Measurements from ENCODE around the gene GOLGA8B. TPM values are rescaled to one million over a fixed set of nuclear protein-coding genes. Genes with fewer than 3 reads are reported as not detected.
"Not testable (repeated sequence)": the region's sequence is repeated elsewhere in the genome, so short reads cannot be mapped to it uniquely, and the experiment has no call there.

The GOLGA8B gene
- total and polyA plus RNA-seq, 2 experiments from 2014 or later, result 38.7 to 45.8 TPM

- WGBS (ENCODE audit: low lambda C conversion rate, missing lambda C conversion rate), result 94% methylated on average over 1 of the region's 4 CpGs
- not testable (repeated sequence) for H2AFZ ChIP-seq; H3K27me3 ChIP-seq; H3K4me1 ChIP-seq (ENCODE audit: insufficient read depth); DNase-seq (ENCODE audit: low spot score); H3K79me2 ChIP-seq; H3K4me3 ChIP-seq; H3K4me2 ChIP-seq; H3K27ac ChIP-seq; H3K36me3 ChIP-seq (replicated peaks; ENCODE audit: insufficient read depth, low read depth); H3K9me2 ChIP-seq (replicated peaks; ENCODE audit: insufficient read depth); H4K20me1 ChIP-seq (ENCODE audit: insufficient read depth, poor library complexity, severe bottlenecking); H3K9me3 ChIP-seq (ENCODE audit: low read depth)
Observed at GRCh38 chr15:34549381-34549809, 34.1 kb downstream of the GOLGA8B start.

- H2AFZ ChIP-seq; H3K9me2 ChIP-seq (replicated peaks; ENCODE audit: insufficient read depth); H3K9me3 ChIP-seq (ENCODE audit: low read depth); DNase-seq (ENCODE audit: low spot score); H3K4me1 ChIP-seq (ENCODE audit: insufficient read depth); H4K20me1 ChIP-seq (ENCODE audit: insufficient read depth, poor library complexity, severe bottlenecking); H3K36me3 ChIP-seq (replicated peaks; ENCODE audit: insufficient read depth, low read depth); H3K79me2 ChIP-seq; H3K27ac ChIP-seq; H3K4me2 ChIP-seq; H3K27me3 ChIP-seq; H3K4me3 ChIP-seq: not testable (repeated sequence)
- 100% methylated on average over 2 of the region's 7 CpGs for WGBS (ENCODE audit: low lambda C conversion rate, missing lambda C conversion rate)
Observed at GRCh38 chr15:34543860-34544649, 39.4 kb downstream of the GOLGA8B start.

- H4K20me1 ChIP-seq (ENCODE audit: insufficient read depth, poor library complexity, severe bottlenecking); H3K9me2 ChIP-seq (replicated peaks; ENCODE audit: insufficient read depth); H3K4me3 ChIP-seq; H3K9me3 ChIP-seq (ENCODE audit: low read depth); H3K27me3 ChIP-seq; H3K27ac ChIP-seq; DNase-seq (ENCODE audit: low spot score); H2AFZ ChIP-seq; H3K36me3 ChIP-seq (replicated peaks; ENCODE audit: insufficient read depth, low read depth); H3K79me2 ChIP-seq; H3K4me2 ChIP-seq; H3K4me1 ChIP-seq (ENCODE audit: insufficient read depth): not testable (repeated sequence)
- no CpG with 5 or more reads among the region's 13 CpGs for WGBS (ENCODE audit: low lambda C conversion rate, missing lambda C conversion rate)
Observed at GRCh38 chr15:34535857-34536256, 47.6 kb downstream of the GOLGA8B start.

Small RNAs within 50 kb of the gene (small RNA-seq; reads per million reads assigned to genes)
- not detected for gene RF00425

Other genes with a start within 250 kb of the GOLGA8B start
- 12.2 and 13.1 TPM in 2 replicates for gene SLC12A6, start 245.9 kb downstream of the GOLGA8B start, total RNA-seq
- 5.9 and 7.4 TPM in 2 replicates for gene SLC12A6, start 245.9 kb downstream of the GOLGA8B start, polyA plus RNA-seq
- gene NOP10, start 240.5 kb downstream of the GOLGA8B start, total RNA-seq, result 284 and 308 TPM in 2 replicates
- gene NOP10, start 240.5 kb downstream of the GOLGA8B start, polyA plus RNA-seq, result 324 and 378 TPM in 2 replicates
- gene NUTM1, start 240.3 kb downstream of the GOLGA8B start, total RNA-seq, result not detected in 2 replicates
- gene NUTM1, start 240.3 kb downstream of the GOLGA8B start, polyA plus RNA-seq, result not detected in 2 replicates
- gene LPCAT4, start 216.5 kb downstream of the GOLGA8B start, total RNA-seq, result 9.1 and 13.5 TPM in 2 replicates
- 22.1 and 35.7 TPM in 2 replicates for gene LPCAT4, start 216.5 kb downstream of the GOLGA8B start, polyA plus RNA-seq
- gene GOLGA8A, start 145.8 kb downstream of the GOLGA8B start, total RNA-seq, result 17.7 and 27.2 TPM in 2 replicates
- 51.2 and 73.0 TPM in 2 replicates for gene GOLGA8A, start 145.8 kb downstream of the GOLGA8B start, polyA plus RNA-seq
- 0.07 TPM in 1 of 2 replicates, not detected in the other for gene GJD2, start 171.3 kb upstream of the GOLGA8B start, total RNA-seq
- not detected in 2 replicates for gene GJD2, start 171.3 kb upstream of the GOLGA8B start, polyA plus RNA-seq
- gene ACTC1, start 211.9 kb upstream of the GOLGA8B start, total RNA-seq, result 0.96 and 1.7 TPM in 2 replicates
- gene ACTC1, start 211.9 kb upstream of the GOLGA8B start, polyA plus RNA-seq, result 4.7 and 5.0 TPM in 2 replicates